ENCODE results near the gene FRMD4B.

FRMD4B gene

GRCh38 chr3:69403454-69403853 lies 17.6 kb upstream of the FRMD4B start:
- no peak for DNase-seq

DNA sequence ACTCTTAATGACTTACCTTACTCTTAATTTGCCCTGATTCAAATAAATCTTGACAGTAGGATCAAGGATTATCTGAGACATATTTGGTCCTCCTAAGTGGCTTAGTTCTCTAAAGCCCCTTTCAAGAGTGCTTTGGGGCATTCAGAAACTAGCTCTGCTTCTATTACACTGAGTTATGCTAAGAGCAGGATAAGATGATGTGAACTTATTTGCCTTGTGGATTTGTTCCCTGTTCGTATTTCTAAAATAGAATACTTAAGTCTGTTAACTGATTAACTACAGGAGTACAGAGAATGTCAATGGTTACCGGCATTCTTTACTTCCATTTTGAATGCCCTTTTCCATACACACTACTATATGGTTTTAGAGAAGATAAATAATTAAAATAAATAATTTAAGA lies 14.8 kb upstream of the FRMD4B start:
- no peak for DNase-seq

GRCh38 chr3:69392850-69393249 lies 7.0 kb upstream of the FRMD4B start:
- no peak for DNase-seq

DNA sequence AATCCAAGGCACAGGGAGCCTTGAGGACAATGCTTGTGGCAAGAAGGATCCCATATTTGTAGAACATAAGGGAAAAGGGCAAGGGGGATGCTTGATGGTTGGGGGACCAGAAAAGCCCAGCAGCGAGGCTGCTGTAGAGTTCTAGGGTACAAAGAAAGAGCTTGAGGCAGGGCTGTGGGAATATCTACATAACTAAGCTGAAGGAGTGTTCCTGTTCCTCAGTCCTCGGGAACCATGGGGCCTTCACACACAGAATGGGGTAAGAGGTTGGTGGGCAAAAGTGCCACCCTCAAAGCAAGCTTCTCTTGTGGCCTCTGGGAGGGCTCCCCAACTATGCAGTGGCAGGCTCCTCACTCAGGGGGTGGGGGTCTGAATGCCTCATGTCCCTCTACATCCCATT lies 6.5 kb upstream of the FRMD4B start:
- no peak for DNase-seq

- no peak for DNase-seq
Observed at GRCh38 chr3:69391554-69391953, 5.7 kb upstream of the FRMD4B start.

DNA sequence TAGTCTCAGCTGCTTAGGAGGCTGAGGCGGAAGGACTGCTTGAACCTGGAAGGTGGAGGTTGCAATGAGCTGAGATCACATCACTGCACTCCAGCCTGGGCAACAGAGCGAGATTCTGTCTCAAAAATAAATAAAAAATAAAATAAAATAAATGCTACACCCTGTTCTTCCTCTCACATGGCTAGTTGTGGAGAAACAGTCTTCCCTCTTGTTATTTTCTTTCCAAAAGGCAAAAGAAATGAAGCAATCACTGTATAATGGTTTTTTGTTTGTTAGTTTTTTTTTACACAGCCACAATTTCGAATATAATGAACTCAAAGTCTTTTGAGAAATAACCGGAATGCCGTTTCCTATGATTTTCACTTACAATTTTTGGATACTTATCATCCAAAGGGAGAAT lies 4.9 kb upstream of the FRMD4B start:
- no peak for DNase-seq

DNA sequence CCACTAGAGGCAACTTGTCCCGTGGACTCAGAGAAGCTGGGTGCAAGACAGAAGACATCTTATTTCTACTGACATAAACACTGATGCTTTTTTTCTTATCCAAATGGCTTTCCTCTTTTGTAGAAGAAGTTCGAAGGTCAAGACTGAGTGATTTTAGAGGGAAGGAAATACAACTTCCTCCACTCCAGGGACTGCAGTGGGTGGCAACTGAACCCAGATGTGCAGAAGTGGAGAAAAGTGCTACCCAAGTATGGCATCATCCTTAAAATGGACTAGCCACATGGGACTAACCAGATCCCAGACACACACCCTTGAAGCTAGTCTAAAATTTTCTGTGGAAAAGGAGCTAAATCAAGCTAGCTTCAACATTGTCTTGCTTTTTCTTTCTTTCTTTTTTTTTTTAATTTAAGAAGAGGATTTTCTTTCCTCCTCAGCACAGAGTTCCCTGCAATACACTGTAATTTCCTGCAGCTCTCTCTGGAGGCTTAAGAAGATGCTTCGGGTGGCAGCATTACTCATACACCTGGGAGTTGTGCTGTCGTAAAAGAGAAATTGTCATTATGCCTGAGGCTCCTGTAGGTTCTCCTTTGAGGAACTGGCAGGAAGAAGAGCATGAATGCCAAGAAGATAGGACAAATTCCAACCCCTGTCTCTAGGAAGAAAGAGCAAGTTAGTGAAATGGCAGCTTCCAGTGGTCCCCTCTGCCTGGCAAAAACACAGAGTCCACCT lies 3.8 kb upstream of the FRMD4B start:
- DNase-seq, result no peak

DNA sequence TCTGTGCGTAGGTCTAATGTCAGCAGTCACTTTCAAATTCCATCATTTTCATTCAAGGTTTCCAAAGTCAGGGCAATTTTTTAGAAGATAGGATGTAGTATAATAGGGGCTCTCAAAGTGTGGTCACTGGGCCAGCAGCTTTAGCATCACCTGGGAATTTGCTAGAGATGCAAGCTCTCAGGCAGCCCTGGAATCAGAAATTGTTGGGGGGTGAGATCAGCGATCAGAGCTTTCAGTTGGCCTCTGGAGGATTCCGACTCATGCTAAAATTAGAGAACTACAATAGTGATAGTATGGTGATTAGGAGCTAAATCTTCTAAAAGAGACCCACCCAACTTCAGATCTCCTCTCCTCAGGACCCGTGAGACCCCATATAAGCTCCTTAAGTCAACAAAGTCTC lies 2.4 kb upstream of the FRMD4B start:
- peak; percentile 48 for DNase-seq

DNA sequence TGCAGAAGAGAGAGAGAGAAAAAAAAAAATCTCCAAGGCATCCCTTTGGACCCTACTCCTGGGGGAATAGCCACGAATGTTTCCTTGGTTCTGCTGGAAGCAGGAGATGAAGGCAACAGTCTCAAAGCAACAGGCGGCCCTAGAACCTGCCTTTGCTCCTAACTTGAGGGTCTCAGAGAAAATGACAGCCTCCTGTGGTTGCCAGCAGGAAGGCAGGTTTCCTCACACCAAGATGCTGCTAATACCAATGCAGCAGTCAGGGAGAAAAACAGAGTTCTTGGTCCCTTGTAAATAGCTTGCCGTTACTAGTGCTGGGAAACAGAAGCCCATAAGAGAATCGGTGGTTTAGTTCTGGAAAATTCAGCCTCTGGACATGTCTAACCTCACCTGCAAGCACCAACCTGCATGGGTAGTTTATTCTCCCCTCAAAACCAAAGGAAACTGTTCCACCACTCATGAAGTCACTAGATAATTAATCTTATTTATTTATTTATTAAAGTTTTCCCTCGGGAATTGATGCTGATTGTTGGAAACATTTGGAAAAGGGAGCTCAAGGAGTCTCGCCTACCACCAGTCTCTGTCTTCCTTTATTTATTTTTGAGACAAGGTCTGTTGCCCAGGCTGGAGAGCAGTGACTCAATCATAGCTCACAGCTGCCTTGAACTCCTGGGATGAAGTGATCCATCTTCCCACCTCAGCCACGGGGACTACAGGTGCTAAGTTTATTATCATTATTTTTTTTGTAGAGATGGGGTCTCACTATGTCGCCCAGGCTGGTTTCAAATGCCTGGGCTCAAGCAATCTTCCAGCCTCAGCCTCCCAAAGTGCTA lies 883 bp upstream of the FRMD4B start:
- DNase-seq, result no peak

DNA sequence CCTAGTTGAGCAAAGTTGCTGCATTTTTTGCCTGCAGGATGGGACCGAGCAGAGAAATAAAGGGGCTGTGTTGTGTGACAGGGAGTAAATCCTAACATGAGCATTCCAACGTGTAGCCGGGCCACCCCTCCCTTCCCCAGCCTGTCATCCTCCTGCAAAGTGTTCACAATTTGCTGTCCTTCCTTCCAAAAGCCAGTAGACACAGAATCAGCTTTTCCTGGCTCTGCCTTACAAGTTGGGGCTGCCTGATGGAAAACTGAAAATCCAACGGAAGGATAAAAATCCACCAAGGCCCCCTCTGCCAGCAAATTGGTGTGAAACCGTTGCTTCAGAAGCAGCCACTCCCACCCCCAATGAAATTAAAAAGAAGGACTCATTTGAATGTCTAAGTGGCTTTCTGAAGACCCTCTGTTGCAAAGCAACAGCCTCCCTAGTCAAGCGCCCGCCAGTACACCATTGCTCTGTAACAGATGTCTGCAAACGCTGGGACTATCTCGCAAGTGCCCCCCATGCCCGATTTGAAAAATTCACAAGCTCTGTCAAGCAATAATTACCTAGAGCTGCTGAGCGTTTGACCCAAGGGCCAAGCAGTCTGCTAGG lies 665 bp downstream of the FRMD4B start:
- DNase-seq, result no peak

DNA sequence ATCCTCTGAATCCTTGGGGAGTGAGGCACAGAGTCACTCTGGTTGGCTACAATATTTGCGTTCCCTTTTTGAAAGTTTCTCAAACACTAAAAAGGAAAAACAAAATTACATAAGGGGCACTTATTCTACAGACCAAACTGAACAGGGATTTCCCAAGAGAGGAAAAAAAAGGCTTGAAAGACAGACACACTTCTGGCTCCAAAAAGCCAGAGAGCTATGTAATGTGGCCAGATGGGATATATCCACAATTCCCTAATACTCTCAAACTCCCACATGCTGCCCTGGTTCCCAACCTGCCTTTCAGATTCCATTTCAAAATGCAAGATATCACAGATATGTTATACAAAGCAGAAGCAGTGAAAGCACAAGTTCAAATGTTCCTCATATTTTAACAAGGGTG lies 1.6 kb downstream of the FRMD4B start:
- DNase-seq, result no peak

GRCh38 chr3:69379661-69380060 lies 6.2 kb downstream of the FRMD4B start:
- no peak for DNase-seq

GRCh38 chr3:69378112-69378802 lies 7.6 kb downstream of the FRMD4B start:
- DNase-seq, result no peak

DNA sequence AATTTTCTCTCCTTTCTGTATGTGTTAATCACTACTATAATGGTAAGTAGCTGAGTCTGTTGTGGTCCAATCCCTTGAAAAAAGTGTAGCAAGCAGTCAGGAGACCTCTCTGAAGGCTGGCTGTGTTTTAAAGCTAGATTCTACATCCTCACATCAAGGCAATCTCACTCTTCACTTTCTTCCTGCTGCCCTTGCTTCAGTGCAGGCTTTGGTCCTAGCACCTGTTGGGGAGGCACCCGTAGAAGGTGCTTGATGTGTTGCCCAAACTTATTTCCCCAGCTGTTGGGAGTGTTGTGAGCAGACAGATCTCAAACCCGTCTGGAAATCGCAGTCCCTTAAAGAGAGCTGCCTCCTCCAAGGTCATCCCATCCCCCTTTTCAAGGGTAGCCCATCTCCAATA lies 8.6 kb downstream of the FRMD4B start:
- DNase-seq, result no peak

GRCh38 chr3:69376731-69377130 lies 9.2 kb downstream of the FRMD4B start:
- no peak for DNase-seq

- DNase-seq, result no peak
Observed at GRCh38 chr3:69371816-69372215, 14.1 kb downstream of the FRMD4B start.

DNA sequence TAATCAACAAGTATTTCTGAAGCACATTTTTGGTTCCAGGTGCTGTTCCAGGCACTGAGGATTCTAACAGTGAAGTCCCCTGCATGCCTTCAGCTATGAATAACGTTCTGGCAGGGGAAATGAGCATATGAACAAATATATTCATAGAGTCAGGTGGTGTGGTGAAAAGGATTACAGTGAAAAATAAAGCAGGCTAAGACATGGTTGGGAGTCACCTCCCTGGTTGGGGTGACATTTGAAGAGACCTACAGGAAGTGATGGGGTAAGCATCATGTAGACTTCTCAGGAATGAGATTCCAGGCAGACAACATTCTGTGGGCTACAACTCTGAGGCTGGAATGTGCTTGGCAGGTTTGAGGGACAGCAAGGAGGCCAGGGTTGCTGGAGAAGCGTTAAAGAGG lies 15.0 kb downstream of the FRMD4B start:
- DNase-seq, result peak; percentile 61

GRCh38 chr3:69370156-69370883 lies 15.6 kb downstream of the FRMD4B start:
- DNase-seq, result peak; percentile 59

DNA sequence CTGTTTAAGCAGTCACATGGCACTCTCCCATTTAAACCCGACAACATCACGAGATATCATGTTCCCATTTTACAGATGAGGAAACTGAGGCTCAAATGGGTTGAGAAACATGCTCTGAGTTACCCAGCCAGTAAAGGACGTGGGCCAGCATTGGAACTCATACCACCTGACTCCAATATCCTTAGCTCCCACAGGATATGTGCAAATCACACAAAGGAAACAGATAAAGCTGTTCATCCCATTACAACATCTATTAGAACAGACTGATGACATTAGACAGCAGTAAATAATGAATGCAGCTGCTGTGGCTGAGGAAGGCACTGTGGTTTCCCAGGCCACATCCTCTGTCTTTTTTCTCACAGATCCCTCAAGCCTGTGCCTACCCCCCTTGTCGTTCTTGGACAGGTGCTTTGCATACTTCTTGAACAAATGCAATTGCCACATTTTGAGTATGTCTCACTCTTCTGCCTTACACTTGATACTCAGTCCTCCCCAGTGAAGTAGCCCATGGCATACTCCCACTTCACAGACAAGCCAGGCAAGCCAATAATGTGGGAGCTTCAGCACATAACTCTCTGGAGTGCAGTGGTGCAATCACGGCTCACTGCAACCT lies 17.7 kb downstream of the FRMD4B start:
- no peak for DNase-seq

GRCh38 chr3:69367586-69367985 lies 18.3 kb downstream of the FRMD4B start:
- no peak for DNase-seq

DNA sequence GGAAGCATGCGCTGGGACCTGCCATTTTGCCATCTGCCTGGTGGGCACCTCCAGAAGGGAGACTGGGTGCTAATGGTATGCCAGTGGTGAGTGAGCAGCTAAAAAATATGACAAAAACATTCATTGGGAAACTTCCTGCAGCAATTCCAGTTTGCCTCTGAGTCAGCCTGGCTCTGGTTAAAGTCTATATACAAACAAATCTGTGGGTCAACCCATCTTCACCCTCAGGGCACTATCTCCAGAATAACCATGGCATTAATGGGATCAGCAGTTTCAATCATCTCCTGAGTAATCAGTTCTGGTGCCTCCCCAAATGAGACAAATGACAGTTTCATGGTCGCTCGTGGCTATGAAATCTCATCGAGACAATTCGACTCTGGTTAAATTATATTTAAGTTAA lies 21.5 kb downstream of the FRMD4B start:
- peak; percentile 39 for DNase-seq

- DNase-seq, result no peak
Observed at GRCh38 chr3:69360690-69361089, 25.2 kb downstream of the FRMD4B start.
